ENCODE results near the gene MEIKIN.
"Not testable (repeated sequence)": the region's sequence is repeated elsewhere in the genome, so short reads cannot be mapped to it uniquely, and the experiment has no call there.

The MEIKIN gene

GRCh38 chr5:131786036-131786435 lies 159.4 kb downstream of the MEIKIN start:
- Histone ChIP-seq H3K36me3 (peaks cover 3% of the 10 kb centered on the region; the same call in 1 of the 2 replicates), H3K4me3 (ENCODE audit: low read depth, low read length) (no peak overlapping the region), H3K4me1 (no peaks in the 10 kb centered on the region), H3K9me3 (no peaks in the 10 kb centered on the region; the same call in 1 of the 2 replicates), H3K27me3 (no peaks in the 10 kb centered on the region)
- no peak for DNase-seq
- TF ChIP-seq, protein P1, sequence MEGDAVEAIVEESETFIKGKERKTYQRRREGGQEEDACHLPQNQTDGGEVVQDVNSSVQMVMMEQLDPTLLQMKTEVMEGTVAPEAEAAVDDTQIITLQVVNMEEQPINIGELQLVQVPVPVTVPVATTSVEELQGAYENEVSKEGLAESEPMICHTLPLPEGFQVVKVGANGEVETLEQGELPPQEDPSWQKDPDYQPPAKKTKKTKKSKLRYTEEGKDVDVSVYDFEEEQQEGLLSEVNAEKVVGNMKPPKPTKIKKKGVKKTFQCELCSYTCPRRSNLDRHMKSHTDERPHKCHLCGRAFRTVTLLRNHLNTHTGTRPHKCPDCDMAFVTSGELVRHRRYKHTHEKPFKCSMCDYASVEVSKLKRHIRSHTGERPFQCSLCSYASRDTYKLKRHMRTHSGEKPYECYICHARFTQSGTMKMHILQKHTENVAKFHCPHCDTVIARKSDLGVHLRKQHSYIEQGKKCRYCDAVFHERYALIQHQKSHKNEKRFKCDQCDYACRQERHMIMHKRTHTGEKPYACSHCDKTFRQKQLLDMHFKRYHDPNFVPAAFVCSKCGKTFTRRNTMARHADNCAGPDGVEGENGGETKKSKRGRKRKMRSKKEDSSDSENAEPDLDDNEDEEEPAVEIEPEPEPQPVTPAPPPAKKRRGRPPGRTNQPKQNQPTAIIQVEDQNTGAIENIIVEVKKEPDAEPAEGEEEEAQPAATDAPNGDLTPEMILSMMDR (IDR thresholded peaks at IDR 0.05; ENCODE audit: low read depth, low read length) = no peak

GRCh38 chr5:131783874-131784273 lies 161.6 kb downstream of the MEIKIN start:
- H3K27me3 ChIP-seq = no peaks in the 10 kb centered on the region
- no peak for DNase-seq
- no peaks in the 10 kb centered on the region for H3K4me1 ChIP-seq
- peaks cover 3% of the 10 kb centered on the region; the same call in 1 of the 2 replicates for H3K36me3 ChIP-seq
- no peaks in the 10 kb centered on the region; the same call in 1 of the 2 replicates for H3K9me3 ChIP-seq
- TF ChIP-seq, protein P1 (IDR thresholded peaks at IDR 0.05; ENCODE audit: low read depth, low read length) = no peak
- H3K4me3 ChIP-seq (ENCODE audit: low read depth, low read length) = no peak overlapping the region

- Histone ChIP-seq H3K27me3 (no peaks in the 10 kb centered on the region), H3K9me3 (no peaks in the 10 kb centered on the region), H3K36me3 (peaks cover 3% of the 10 kb centered on the region; the same call in 1 of the 2 replicates), H3K4me3 (ENCODE audit: low read depth, low read length) (no peak overlapping the region), H3K4me1 (no peaks in the 10 kb centered on the region)
- TF ChIP-seq, protein P1 (IDR thresholded peaks at IDR 0.05; ENCODE audit: low read depth, low read length) = no peak
- no peak for DNase-seq
Measured at GRCh38 chr5:131783357-131783756, 162.1 kb downstream of the MEIKIN start.

DNA sequence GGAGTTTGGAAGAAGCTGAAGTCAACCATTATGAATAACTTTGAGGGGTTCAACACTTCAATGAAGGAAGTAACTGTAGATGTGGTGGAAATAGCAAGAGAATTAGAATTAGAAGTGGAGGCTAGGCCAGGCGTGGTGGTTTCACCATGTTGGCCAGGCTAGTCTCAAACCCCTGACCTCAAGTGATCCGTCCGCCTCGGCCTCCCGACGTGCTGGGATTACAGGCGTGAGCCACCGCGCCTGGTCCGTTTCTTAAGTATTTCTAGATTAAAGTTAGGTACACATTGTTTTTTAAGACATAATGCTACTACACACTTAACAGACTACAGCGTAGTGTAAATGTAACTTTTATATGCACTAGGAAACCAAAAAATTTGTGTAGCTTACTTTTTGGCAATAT lies 162.7 kb downstream of the MEIKIN start:
- Histone ChIP-seq H3K36me3 (peaks cover 3% of the 10 kb centered on the region; the same call in 1 of the 2 replicates), H3K9me3 (no peaks in the 10 kb centered on the region), H3K4me3 (ENCODE audit: low read depth, low read length) (no peak overlapping the region), H3K27me3 (no peaks in the 10 kb centered on the region), H3K4me1 (no peaks in the 10 kb centered on the region)
- TF ChIP-seq, protein P1 (IDR thresholded peaks at IDR 0.05; ENCODE audit: low read depth, low read length) = no peak
- DNase-seq = no peak

- not testable (repeated sequence) for H3K36me3 ChIP-seq; H3K4me3 ChIP-seq (ENCODE audit: low read depth, low read length); DNase-seq; H3K4me1 ChIP-seq; H3K27me3 ChIP-seq; H3K9me3 ChIP-seq
Measured at GRCh38 chr5:131778141-131778540, 167.3 kb downstream of the MEIKIN start.

- H3K4me1 ChIP-seq = no peaks in the 10 kb centered on the region
- no peaks in the 10 kb centered on the region for H3K27me3 ChIP-seq
- TF ChIP-seq, protein P1 (IDR thresholded peaks at IDR 0.05; ENCODE audit: low read depth, low read length) = no peak
- DNase-seq = no peak
- H3K9me3 ChIP-seq = no peaks in the 10 kb centered on the region
- H3K36me3 ChIP-seq = no peaks in the 10 kb centered on the region
- H3K4me3 ChIP-seq (ENCODE audit: low read depth, low read length) = no peak overlapping the region
Measured at GRCh38 chr5:131776450-131776849, 169.0 kb downstream of the MEIKIN start.

Measured in BE2C (cell line).